Tibial artery (tissue), 4 donors: Measurements from ENCODE around the gene SMTN.
A peak's percentile ranks its signal among the peaks of the same experiment; 100 is the strongest.
"Not testable (repeated sequence)": the region's sequence is repeated elsewhere in the genome, so short reads cannot be mapped to it uniquely, and the experiment has no call there.

ENCODE experiments used
- DNase-seq, 2 donors: peaks; one replicate each; pipeline ENCODE4 v3.0.0-alpha.2; 2019
- H3K27ac ChIP-seq, 2 donors: fragments of 200-600 bp; sonication (generic) in 1 of 2; 1 replicate in 1 of 2; 2 replicates in 1 of 2; pipeline ENCODE4 v1.5.1; 2018 to 2019; ENCODE audit warnings: mild to moderate bottlenecking in 1 of 2
- H3K27me3 ChIP-seq, 2 donors: fragments of 200-600 bp; sonication (generic) in 1 of 2; one replicate each; pipeline versions ENCODE4 v1.5.1 to v1.6.0; 2016 to 2019
- H3K36me3 ChIP-seq, 3 donors: fragments of 200-600 bp; sonication (generic) in 2 of 3; one replicate each; pipeline ENCODE4 v1.5.1; 2016 to 2019; ENCODE audit warnings: mild to moderate bottlenecking in 2 of 3
- H3K4me1 ChIP-seq, 4 donors: fragments of 200-600 bp; sonication (generic) in 2 of 4; 1 replicate in 3 of 4; 2 replicates in 1 of 4; pipeline ENCODE4 v1.5.1; 2016 to 2019
- H3K4me3 ChIP-seq, 2 donors: fragments of 200-600 bp; sonication (generic) in 1 of 2; 1 replicate in 1 of 2; 2 replicates in 1 of 2; pipeline ENCODE4 v1.5.1; 2018 to 2019; ENCODE audit warnings: mild to moderate bottlenecking in 2 of 2
- H3K9me3 ChIP-seq, 3 donors: fragments of 200-600 bp; sonication (generic) in 1 of 3; one replicate each; pipeline ENCODE4 v1.5.1; 2016 to 2019
- CTCF ChIP-seq, 2 experiments: fragments of 200-600 bp in 1 of 2; fragments of 450-650 bp in 1 of 2; IDR thresholded peaks; one replicate each; pipeline ENCODE4 v1.5.1; 2017 to 2019; ENCODE audit warnings: antibody characterized with exemption in 2 of 2, mild to moderate bottlenecking in 1 of 2, moderate library complexity in 1 of 2
- intact Hi-C: fragments of 100-400 bp; cut with DNase I; formaldehyde crosslinking; loops from one replicate; pipeline ENCODE4 v1.15.0; 2023; ENCODE audit warnings: low total_unique reads

Gene SMTN

GRCh38 chr22:31064369-31064768, 16.7 kb upstream of the SMTN start:
- H3K36me3 ChIP-seq = no peaks in the 10 kb centered on the region
- H3K4me1 ChIP-seq = no peaks in the 10 kb centered on the region
- intact Hi-C loops = no loop called here
- DNase-seq = no peak
- H3K27me3 ChIP-seq = no peaks in the 10 kb centered on the region
- TF ChIP-seq CTCF (IDR thresholded peaks at IDR 0.05) = no peak
- no peaks in the 10 kb centered on the region for H3K9me3 ChIP-seq
- H3K4me3 ChIP-seq = no peak overlapping the region
- H3K27ac ChIP-seq = no peak overlapping the region

- Histone ChIP-seq H3K27ac (no peak overlapping the region), H3K36me3 (no peaks in the 10 kb centered on the region), H3K4me3 (no peak overlapping the region), H3K4me1 (no peaks in the 10 kb centered on the region), H3K9me3 (no peaks in the 10 kb centered on the region), H3K27me3 (no peaks in the 10 kb centered on the region)
- no peak for DNase-seq
- TF ChIP-seq CTCF (IDR thresholded peaks at IDR 0.05) = no peak
- intact Hi-C loops = no loop called here
Measured at GRCh38 chr22:31068970-31069369, 12.1 kb upstream of the SMTN start.

DNA sequence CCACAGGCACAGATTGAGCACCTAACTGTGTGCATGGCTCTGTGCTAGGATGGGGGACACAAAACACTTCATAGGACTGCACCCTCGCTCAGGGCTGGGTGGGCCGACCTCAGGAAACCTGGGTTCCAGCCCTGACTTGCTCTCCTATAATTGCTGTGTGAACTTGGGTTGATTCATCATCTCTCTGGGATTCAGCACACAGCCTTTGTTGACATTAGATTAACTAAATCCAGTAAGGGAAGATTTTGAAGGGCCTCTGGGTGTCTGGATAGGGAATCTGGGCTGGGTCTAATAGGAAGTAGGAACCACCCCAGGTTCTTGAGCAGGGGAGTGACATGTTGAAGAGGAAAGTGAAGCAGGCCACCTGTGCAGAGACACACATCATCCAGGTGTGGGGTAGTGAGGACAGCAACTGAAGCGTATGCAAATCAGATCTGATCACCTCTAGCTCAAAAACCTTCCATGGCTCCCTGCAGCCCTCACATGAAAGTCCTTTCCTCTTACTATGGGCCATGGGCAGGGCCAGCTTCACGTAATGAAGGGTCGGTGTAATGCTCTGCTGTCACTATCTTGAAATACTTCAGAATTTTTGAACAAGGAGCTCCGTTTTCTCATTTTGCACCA, 11.3 kb upstream of the SMTN start:
- H3K27me3 ChIP-seq, H3K27ac ChIP-seq, intact Hi-C loops, DNase-seq, H3K9me3 ChIP-seq, H3K4me3 ChIP-seq, H3K36me3 ChIP-seq, H3K4me1 ChIP-seq: not testable (repeated sequence)

DNA sequence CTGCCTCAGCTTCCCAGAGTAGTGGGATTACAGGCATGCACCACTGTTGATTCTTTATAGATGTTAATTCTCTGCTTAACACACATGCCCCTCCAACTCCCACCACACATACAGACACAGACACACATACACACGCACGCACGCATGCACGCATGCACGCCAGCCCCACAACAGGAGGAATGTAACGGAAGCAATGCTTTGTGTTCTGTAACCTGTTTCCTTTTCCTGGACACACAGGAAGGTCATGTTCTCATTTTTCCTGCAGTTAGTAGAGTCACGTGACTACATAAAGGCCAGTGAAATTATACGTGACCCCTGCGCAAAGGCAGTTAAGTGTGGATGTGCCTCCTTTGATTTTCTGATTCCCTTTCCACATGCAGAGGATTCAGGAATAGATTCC, 8.0 kb upstream of the SMTN start:
- H3K9me3 ChIP-seq, H3K27ac ChIP-seq, intact Hi-C loops, H3K27me3 ChIP-seq, H3K4me3 ChIP-seq, DNase-seq, H3K36me3 ChIP-seq: not testable (repeated sequence)
- peaks cover 0 to 24% (median 9%) of the 10 kb centered on the region in 4 donors for H3K4me1 ChIP-seq

DNA sequence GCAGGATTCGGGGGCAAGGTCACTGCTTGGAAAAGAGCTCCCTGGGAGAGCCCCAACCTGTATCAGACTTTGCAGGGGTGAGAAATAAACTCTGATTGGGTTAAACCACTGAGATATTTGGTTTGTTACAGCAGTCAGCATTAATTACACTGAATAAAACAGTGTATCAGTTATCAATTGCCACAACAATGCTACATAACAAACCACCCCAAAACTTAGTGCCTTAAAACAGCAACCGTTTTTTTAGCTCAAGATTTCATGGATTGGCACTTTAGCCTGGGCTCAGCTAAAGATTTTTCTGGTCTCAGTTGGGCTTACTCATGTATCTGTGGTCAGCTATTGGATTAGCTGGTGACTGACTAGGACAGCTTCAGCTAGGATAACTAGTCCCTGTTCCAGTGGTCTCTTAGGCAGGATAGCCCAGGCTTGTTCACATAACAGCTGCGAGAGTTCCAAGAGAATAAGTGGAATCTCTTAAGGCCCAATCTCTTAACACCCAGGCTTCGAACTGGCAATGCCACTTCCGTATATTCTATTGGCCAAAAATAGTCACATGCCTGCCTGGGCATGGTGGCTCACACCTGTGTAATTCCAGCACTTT, 7.5 kb upstream of the SMTN start:
- DNase-seq, H3K36me3 ChIP-seq, intact Hi-C loops, H3K27me3 ChIP-seq, H3K9me3 ChIP-seq, H3K4me3 ChIP-seq: not testable (repeated sequence)
- Histone ChIP-seq H3K4me1 (peaks cover 0 to 29% (median 9%) of the 10 kb centered on the region in 4 donors), H3K27ac (peak overlapping the region in 1 of 2 donors; percentile 89)

DNA sequence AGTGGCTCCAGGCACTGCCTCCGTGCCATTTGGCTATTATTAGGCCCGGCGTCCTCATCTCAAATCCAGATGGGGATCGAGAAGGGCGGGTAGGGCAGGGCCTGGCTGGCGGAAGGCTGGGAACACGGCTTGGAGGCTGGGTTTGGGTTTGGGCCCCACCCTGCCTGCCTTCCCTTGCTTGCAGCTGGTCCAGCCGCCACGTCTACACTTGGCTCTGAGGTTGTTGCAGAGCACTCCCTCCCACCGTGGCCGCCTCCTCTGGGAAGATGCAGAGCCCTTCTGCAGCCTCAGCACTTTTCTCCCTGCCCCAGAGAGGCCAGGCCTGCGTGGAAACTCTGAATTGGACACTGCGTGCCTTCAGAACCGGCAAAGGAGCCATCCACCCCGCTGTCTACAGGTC, 5.2 kb upstream of the SMTN start:
- no peaks in the 10 kb centered on the region for H3K36me3 ChIP-seq
- peak overlapping the region; percentile 82 to 89 for H3K27ac ChIP-seq
- H3K27me3 ChIP-seq = no peaks in the 10 kb centered on the region
- peaks cover 0 to 41% (median 16%) of the 10 kb centered on the region in 4 donors for H3K4me1 ChIP-seq
- intact Hi-C loops = no loop called here
- peak; percentile 91 to 98 for DNase-seq
- no peak overlapping the region for H3K4me3 ChIP-seq
- no peaks in the 10 kb centered on the region for H3K9me3 ChIP-seq
- no peak for TF ChIP-seq CTCF (IDR thresholded peaks at IDR 0.05)

- no peak for TF ChIP-seq CTCF (IDR thresholded peaks at IDR 0.05)
- H3K4me3 ChIP-seq = no peak overlapping the region
- H3K9me3 ChIP-seq = no peaks in the 10 kb centered on the region
- no peak for DNase-seq
- no peaks in the 10 kb centered on the region for H3K27me3 ChIP-seq
- H3K4me1 ChIP-seq = peaks cover 0 to 41% (median 19%) of the 10 kb centered on the region in 4 donors
- intact Hi-C loops = no loop called here
- peak overlapping the region; percentile 11 to 99 for H3K27ac ChIP-seq
- H3K36me3 ChIP-seq = no peaks in the 10 kb centered on the region
Measured at GRCh38 chr22:31077681-31078080, 3.4 kb upstream of the SMTN start.

GRCh38 chr22:31078389-31078788, 2.7 kb upstream of the SMTN start:
- peak overlapping the region; percentile 11 to 99 for H3K27ac ChIP-seq
- DNase-seq, H3K27me3 ChIP-seq, H3K9me3 ChIP-seq, intact Hi-C loops, H3K36me3 ChIP-seq, H3K4me3 ChIP-seq: not testable (repeated sequence)
- peaks cover 0 to 48% (median 25%) of the 10 kb centered on the region in 4 donors for H3K4me1 ChIP-seq
